ENCODE results near the gene MCRIP1.

The MCRIP1 gene

GRCh38 chr17:81860756-81861568, 27.9 kb upstream of the MCRIP1 start:
- DNase-seq (ENCODE audit: low spot score), result peak; percentile 100

- no peak for DNase-seq (ENCODE audit: low spot score)
Measured at GRCh38 chr17:81859906-81860755, 27.0 kb upstream of the MCRIP1 start, which contains the start of gene P4HB. TSS of gene P4HB (minus strand) at chr17:81860535. CDS start at chr17:81860471, 64 bp downstream.

GRCh38 chr17:81858967-81859905, 26.1 kb upstream of the MCRIP1 start:
- no peak for DNase-seq (ENCODE audit: low spot score)

GRCh38 chr17:81858170-81858966, 25.3 kb upstream of the MCRIP1 start:
- DNase-seq (ENCODE audit: low spot score), result no peak

- no peak for DNase-seq (ENCODE audit: low spot score)
Measured at GRCh38 chr17:81854974-81855774, 22.1 kb upstream of the MCRIP1 start.

GRCh38 chr17:81852237-81852636, 19.1 kb upstream of the MCRIP1 start:
- DNase-seq (ENCODE audit: low spot score), result no peak

GRCh38 chr17:81851423-81851822, 18.3 kb upstream of the MCRIP1 start:
- no peak for DNase-seq (ENCODE audit: low spot score)

GRCh38 chr17:81849457-81849856, 16.4 kb upstream of the MCRIP1 start:
- DNase-seq (ENCODE audit: low spot score), result no peak

GRCh38 chr17:81846743-81847689, 13.9 kb upstream of the MCRIP1 start:
- no peak for DNase-seq (ENCODE audit: low spot score)

- no peak for DNase-seq (ENCODE audit: low spot score)
Measured at GRCh38 chr17:81845881-81846742, 13.0 kb upstream of the MCRIP1 start.

GRCh38 chr17:81845361-81845760, 12.3 kb upstream of the MCRIP1 start:
- no peak for DNase-seq (ENCODE audit: low spot score)

- no peak for DNase-seq (ENCODE audit: low spot score)
Measured at GRCh38 chr17:81844887-81845286, 11.8 kb upstream of the MCRIP1 start.

GRCh38 chr17:81844327-81844851, 11.3 kb upstream of the MCRIP1 start:
- DNase-seq (ENCODE audit: low spot score), result no peak

- no peak for DNase-seq (ENCODE audit: low spot score)
Measured at GRCh38 chr17:81843713-81844326, 10.7 kb upstream of the MCRIP1 start.

GRCh38 chr17:81842725-81843504, 9.8 kb upstream of the MCRIP1 start:
- DNase-seq (ENCODE audit: low spot score), result peak; percentile 79

- DNase-seq (ENCODE audit: low spot score), result no peak
Measured at GRCh38 chr17:81842378-81842724, 9.3 kb upstream of the MCRIP1 start.

- DNase-seq (ENCODE audit: low spot score), result no peak
Measured at GRCh38 chr17:81841866-81842265, 8.8 kb upstream of the MCRIP1 start.

Measured in AG08396 (cell line).